GM18870 (cell line): ENCODE data around the gene ERCC5.

Experiments used
- ATAC-seq: cut with Tn5 transposase; IDR thresholded peaks from one replicate; pipeline ENCODE4 v1.9.1; 2021; ENCODE audit warnings: moderate library complexity; ENCODE audit not compliant: unreplicated experiment

ERCC5 gene

DNA sequence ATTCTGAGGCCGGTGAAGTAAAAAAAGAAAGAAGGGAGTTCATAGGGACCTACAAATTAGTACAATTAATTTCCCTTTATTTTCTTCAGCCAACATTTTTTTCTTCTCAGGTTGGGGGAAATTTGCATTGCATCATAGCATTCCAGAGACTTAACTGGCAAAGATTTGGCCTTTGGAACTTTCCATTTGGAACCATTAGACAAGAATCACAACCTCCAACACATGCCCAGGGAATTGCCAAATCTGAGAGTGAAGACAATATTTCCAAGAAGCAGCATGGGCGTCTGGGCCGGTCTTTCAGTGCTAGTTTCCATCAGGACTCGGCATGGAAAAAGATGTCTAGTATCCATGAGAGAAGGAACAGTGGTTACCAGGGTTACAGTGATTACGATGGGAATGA, 6.4 kb upstream of the ERCC5 start:
- ATAC-seq = no peak

DNA sequence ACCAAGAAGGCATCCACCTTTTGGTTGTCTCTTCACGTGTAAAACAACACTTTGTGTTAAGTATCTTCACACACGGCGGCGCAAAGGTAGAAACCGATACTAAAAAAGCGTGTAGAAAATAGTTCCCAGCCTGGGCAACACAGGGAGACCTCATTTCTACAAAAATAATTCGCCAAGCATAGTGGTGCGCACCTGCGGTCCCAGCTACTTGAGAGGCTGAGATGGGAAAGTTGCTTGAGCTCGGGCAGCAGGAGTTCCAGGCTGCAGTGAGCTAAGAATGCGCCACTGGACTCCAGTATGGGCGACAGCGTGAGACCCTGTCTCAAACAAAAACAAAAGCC, 573 bp upstream of the ERCC5 start:
- ATAC-seq = peak; percentile 20

DNA sequence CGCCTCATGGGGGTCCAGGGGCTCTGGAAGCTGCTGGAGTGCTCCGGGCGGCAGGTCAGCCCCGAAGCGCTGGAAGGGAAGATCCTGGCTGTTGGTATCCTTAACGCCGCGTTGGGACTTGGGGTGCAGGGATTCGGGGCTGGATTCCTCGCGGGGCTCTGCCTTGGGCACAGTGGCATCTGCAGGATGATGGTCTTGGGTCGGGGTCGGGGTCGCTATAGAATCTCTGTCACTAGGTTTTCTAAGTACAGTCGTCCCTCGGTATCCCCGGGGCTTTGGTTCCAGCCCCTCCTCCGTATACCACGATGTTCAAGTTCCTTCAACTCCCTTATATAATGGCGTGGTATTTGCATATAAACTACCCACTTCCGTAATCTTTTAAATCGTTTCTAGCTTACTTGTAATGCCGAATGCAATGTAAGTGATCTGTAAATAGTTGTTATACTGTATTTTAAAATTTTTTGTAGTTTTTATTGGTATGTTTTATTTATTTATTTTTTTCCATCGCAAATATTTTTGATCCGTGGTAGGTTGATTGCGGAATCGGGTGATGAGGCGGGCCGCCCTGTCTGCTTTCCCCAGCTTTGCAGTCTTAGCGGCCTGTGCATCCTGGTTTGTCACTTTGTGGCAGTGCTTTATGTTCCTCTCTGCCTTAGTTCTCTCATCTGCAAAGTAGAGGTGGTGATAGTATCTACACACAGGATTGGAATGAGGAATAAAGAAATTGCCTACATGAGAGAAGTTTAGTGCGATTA, 606 bp downstream of the ERCC5 start:
- ATAC-seq = peak; percentile 35

DNA sequence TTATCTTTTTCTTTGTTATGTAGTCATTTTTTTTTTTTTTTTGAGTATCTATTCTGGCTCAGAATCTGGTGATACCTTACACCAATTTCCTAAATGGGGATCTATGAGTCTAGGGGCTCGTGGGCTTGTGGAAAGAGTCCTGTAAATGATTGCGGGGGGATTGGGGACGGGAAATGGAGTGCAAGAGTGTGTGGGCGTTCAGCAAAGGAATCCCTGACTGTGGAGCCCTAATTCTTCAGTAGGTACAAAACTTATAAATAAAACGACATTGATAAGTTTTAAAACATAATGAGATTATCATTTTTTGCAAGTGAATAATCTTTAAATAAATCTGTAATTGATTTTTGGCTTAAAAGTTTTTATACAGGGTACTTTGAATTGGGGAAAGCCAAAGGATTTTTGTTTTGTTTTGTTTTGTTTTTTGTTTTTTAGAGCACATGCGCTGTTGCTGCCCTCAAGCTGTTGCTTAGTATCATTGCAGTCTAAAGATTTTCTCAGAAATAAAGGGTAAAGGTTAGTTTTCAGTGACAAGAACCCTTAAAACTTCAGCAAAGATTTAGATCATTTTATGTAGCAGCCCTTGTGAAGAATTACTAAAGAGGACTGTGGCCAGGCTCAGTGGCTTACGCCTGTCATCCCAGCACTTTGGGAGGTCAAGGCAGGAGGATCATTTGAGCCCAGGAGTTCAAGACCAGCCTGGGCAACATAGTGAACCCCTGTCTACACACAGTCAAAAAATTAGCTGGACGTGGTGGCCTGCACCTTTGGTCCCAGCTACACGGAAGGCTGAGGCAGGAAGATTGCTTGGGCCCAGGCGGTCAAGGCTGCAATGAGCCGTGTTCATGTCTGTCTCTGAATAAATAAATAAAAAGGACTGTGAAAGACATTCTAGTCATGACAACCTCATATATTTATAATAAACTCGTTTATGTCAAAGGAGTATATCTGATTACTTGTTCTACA, 1.7 kb downstream of the ERCC5 start:
- peak; percentile 18 for ATAC-seq

DNA sequence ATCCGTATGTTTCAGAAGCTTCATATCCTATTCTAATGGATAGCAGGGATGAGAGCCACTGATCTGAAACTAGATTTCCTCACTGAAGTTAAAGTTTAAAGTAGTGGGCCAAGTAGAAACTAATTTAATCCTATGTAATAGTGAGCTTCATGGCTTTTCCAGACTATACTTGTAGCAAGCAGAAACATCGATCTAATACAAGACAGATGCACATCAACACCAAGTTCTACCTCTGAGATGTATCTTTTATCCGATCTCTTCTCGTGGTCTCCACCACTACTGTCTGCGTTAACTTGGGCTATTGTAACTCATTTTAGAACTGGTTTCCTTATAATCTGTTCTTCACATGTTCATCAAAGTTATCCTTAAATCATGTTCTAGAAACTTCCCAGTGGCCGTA, 3.1 kb downstream of the ERCC5 start:
- ATAC-seq = no peak

DNA sequence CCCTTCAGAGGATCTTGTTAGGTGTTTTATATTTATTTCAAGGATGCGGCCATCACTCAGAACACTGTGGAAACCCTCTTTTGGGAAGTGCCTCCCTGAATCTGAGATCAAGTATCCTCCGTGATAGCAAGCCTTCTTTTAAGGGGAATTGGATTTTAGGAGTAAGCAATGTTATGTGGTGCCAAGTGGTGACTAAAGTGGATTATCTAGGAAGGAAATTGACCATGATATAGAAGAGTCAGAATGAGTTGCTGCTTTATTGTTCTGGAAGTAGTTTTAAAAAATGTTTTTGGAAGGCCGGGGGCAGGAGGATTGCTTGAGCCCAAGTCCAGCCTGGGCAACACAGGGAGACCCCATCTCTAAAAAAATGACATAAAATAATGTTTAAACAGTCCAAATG, 6.7 kb downstream of the ERCC5 start:
- ATAC-seq = no peak

DNA sequence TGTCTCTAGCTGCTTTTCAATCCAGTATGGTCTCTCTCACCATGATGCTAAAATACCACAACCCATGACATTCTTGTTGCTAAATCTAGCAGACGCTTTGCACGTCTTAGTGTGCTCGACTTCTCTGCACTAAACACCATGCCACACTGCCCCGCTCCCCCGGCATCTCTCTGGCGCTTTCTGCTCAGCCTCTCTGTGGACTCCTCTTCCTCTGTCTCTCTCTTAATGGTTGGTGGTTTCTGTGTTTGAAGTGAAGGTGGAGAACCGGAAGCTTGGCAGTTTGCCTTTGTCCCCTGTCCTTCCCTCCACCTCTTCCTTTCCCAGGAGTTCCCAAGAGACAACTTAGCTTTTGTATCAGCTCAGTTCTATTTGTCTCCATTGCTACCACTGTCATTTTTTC, 8.8 kb downstream of the ERCC5 start:
- no peak for ATAC-seq

DNA sequence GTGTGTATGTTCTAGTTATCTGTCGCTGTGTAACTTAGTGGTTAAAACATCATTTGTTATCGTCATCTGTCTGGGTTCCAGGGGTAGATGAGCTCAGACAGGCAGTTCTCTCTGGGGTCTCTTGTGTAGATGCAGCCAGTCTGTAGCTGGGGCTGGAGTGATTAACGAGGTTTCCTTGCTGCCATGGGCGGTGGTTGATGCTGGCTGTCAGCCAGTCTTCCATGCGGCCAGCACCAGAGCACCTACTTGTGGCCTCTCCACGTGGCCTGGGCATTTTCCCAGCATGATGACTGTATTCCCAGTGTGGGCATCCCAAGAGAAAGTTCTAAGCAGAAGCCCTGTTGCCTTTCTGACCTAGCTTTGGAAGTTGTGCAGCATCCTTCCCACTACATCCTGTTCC, 10.7 kb downstream of the ERCC5 start:
- no peak for ATAC-seq

DNA sequence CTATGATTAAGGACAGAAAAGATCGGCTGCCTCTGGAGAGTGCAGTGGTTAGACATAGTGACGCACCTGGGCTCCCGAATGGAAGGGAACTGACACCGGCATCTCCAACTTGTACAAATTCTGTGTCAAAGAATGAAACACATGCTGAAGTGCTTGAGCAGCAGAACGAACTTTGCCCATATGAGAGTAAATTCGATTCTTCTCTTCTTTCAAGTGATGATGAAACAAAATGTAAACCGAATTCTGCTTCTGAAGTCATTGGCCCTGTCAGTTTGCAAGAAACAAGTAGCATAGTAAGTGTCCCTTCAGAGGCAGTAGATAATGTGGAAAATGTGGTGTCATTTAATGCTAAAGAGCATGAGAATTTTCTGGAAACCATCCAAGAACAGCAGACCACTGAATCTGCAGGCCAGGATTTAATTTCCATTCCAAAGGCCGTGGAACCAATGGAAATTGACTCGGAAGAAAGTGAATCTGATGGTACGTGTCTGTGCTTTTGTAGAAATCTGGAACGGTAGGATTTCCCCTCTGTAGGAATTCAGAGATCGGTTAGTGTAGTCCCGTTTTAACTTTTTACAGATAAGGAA, 16.9 kb downstream of the ERCC5 start:
- ATAC-seq = no peak

DNA sequence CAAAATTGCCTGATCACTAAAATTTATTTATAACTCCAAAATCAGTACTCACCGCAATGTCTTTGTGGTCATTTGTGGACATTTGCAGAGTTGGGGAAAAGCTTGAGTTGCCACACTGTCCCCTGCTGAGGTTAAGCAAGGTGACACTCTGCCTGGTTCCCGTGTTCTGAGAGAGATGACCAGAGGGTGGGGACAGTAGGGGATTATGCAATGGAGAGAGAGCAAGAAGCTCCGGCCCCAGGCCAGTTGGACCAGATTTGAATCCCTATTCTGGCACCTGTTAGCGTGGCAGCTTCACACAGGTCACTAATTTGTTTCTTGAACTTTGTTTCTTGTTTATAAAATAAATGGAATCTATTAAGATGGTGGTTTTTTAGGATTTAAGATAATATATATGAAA, 17.8 kb downstream of the ERCC5 start:
- ATAC-seq = no peak

DNA sequence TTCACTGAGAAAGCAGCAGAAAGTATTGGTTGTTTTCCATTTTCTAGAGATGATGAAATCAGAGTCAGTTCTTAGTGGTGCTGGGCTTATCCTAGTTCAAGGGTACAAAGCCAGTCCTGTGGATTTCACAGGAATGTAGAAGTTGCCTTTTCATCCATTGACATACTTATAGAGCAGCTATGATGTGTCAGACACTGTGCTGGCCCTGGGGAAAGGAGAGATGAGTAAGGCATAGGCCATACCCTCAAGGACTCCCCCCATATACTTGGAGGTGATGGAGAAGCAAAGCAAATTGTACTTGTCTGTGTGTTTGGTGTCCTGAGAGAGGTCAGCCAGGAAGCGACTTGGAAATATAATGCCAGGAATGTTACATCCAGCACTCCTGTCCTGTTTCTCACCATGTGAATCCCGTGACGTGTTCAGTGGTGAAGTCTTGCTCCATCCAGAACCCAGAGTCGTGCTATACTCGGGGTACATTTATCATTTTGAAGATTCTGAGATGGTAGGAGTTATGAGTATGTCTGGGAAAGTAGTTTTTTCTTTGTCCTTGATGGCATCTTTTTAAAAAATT, 22.6 kb downstream of the ERCC5 start:
- no peak for ATAC-seq

DNA sequence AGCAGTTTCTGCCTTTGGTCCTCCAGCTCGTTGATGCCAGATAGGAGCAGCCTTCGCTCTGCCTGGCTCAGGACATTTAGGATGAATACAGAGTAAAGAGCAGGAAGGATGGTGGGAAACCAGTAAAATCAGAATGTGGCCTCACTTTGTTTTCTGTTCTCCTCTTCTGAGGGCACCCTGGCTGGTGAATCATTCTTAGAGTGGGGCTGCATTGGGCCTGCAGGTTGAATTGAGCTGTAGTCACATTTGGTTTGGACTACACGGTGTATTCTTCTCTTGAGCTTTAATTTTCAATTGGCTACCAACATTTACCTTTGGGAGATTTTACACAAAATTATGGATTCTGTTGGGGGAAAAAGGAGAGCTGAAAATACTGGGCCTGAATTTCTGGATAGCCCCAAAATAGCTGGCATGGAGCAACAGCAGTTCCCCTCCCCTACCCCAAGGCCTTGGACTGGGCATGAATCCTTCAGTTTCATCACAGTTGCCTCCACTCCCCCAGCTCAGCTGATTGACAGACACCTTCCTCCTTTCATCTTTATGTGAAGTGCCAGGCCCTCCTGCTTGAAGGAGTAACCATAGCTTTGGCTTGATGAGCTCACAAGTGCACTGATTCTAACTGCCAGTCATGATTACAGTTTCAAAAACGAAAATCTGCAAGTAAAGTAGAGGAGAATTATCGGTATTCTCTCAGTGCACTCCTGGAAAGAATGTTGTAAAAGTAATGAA, 24.3 kb downstream of the ERCC5 start:
- ATAC-seq = peak; percentile 19

DNA sequence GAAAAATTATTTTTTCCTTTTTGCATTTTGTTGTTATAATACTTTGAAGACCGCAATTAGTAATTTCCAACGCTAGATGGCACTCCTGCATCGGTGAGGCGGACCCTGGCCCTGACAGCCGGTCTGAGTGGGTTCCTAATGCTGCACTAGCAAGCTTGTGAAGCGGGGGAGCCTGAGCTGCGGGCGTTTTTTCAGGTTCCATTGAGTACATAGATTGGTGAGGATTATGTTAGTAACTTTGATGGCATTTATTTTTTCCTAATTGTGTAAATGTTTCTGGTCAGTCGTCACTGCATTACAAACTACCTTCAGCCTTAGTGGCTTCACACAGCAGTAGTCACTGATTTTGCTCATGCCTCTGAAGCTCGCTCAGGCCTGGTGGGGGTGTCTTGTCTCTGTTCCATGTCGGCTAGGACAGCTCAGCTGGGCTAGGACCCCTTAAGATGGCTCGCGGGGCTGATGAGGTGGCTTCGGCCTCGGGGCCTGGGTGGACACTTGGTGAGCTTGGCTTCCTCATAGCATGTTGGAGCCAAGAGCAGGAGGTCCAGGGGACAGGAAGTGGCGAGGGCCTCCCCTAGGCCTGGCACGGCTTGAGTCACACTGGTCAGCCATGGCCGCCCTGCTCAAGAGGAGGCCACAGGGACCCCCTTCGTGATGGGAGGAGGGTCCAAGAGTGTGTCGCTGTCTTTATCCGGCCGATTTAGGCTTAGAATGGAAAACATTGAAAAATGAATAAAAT, 25.0 kb downstream of the ERCC5 start:
- ATAC-seq = peak; percentile 72

DNA sequence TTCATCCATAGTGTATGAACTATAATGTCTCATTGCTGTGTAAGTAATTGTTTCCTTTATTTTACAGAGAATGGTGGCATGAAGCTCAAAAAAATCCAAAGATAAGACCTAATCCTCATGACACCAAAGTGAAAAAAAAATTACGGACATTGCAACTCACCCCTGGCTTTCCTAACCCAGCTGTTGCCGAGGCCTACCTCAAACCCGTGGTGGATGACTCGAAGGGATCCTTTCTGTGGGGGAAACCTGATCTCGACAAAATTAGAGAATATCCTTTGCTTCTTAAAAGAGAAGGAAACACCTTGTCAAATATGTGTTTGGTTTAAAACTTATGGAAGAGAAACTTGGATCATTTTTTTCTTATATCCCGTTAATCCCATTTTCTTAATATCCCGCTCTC, 26.3 kb downstream of the ERCC5 start:
- ATAC-seq = no peak

DNA sequence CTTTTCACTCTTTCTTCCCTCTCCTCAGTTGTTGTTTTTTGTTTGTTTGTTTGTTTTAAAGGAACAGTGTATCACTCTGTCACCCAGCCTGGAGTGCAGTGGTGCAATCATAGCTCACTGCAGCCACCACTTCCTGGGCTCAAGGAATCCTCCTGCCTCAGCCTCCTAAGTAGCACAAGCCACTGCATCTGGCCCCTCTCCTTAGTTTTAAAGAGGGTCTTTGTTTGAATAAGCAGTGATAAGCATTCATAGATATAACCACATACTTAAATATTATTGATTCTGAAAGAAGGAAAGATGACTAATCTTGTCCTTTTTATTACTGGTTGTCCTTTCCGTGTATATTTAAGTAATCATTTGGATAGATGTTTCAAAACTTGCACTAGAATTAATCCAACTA, 26.7 kb downstream of the ERCC5 start:
- no peak for ATAC-seq

DNA sequence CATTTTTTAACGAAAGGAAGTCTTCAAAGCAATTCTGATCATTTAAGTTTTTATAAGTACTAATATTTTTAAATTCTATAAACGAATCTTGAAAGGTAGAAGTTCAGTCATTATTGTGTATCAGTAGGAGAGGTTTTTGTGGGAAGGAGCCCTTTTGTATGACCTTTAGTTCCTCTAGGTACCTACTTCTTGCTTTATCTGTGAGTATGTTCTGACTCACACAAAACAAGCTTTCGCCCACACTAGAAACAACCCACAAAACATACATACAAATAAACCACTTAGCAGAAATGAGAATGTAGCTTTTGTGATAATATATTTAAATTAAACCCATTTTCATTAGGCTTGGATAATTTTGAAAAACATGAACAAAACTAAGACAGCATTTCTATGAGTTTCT, 27.8 kb downstream of the ERCC5 start:
- peak; percentile 58 for ATAC-seq

DNA sequence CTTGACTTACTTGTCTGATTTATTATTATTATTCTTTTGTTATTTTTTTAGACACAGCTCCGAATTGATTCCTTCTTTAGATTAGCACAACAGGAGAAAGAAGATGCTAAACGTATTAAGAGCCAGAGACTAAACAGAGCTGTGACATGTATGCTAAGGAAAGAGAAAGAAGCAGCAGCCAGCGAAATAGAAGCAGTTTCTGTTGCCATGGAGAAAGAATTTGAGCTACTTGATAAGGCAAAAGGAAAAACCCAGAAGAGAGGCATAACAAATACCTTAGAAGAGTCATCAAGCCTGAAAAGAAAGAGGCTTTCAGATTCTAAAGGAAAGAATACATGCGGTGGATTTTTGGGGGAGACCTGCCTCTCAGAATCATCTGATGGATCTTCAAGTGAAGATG, 29.4 kb downstream of the ERCC5 start:
- ATAC-seq = no peak

DNA sequence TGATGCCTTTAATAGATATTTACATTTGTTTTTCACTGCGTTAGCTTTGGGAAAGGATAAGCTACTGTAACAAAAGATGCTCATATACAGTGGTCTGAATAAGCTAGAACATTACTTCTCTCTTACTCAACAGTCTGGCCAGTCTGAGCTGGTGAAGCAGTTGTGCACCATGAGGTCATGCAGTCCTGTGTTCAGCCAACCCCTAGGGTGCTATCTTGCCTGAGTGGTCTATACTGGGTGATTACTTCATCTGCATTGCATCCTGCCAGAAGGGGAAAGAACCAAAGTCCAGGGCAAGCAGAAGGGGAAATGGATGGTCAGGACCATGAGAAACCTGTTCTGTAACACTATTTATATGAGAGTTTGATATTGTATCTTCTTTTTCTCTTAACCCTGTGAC, 31.5 kb downstream of the ERCC5 start:
- no peak for ATAC-seq

DNA sequence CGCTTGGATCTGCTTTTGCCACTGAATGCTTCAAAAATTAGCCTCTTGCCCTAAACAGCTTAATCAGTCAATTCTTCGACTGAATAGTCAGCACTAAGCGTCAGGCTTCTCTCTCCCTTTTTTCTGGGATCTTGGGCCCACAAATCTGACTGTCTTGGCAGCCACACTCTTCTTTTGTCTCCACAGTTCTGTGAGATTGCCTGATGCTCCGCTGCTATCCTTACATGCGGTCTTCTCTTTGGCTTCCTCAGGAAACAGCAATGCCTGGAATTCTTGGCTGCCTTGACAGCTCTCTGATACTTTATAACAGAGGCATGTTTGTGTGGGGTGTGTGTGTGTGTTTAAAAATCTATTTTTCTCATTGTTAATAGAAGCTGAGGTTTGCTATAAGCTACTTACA, 32.6 kb downstream of the ERCC5 start:
- ATAC-seq = no peak

DNA sequence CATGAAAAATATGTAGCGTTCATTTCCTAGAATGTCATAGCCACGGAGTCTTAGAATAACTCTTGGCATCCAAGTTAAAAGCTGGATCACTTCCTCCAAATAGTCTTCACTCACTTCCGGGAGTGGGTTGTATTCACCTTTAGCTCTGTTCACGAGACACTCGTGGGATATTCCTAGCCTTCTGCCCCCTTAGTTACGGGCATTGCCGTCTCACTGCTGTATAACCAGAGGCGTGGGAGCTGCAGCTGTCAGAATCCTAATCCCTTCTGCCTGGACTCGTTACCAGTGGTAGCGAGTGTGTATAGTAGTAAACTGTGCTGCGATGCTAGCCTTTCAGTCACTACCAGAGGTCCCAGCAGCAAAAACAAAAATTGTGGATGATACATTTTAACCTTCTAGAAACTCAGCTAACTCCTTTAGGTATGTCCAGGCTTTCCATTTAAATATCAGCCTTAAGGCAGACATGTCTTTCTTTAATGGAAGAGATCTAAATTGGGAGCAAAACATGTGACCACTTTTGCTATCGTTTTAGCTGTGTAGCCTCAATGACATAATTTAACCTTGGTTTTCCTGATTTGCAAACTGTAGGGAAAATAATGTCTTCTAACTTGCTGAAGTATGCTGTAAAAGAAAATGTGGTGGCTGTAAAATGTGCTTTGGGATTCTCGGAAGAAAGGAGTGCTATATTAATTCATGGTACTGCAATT, 34.1 kb downstream of the ERCC5 start:
- ATAC-seq = no peak
